Stimulated activated CD4-positive, alpha-beta T cell treated with anti-CD3 and anti-CD28 coated beads, Interleukin-4, amount 100 ng/mL, for 1 hour (primary cell): Measurements from ENCODE around the gene SERPINA1.

Experiments used
- DNase-seq: peaks from one replicate; pipeline ENCODE4 v3.0.0-alpha.2; 2020

Gene SERPINA1

GRCh38 chr14:94397289-94398181 lies 9.1 kb upstream of the SERPINA1 start:
- DNase-seq: no peak

GRCh38 chr14:94396628-94397225 lies 8.3 kb upstream of the SERPINA1 start:
- no peak for DNase-seq

GRCh38 chr14:94395888-94396574 lies 7.6 kb upstream of the SERPINA1 start:
- no peak for DNase-seq

GRCh38 chr14:94395282-94395887 lies 7.0 kb upstream of the SERPINA1 start:
- DNase-seq: no peak

- DNase-seq: no peak
Measured at GRCh38 chr14:94394581-94395207, 6.3 kb upstream of the SERPINA1 start.

- DNase-seq: no peak
Measured at GRCh38 chr14:94394025-94394493, 5.7 kb upstream of the SERPINA1 start.

GRCh38 chr14:94393474-94393873 lies 5.1 kb upstream of the SERPINA1 start:
- DNase-seq: no peak

- peak; percentile 10 for DNase-seq
Measured at GRCh38 chr14:94392510-94392935, 4.1 kb upstream of the SERPINA1 start.

- no peak for DNase-seq
Measured at GRCh38 chr14:94391281-94391975, 3.0 kb upstream of the SERPINA1 start.

- DNase-seq: no peak
Measured at GRCh38 chr14:94390372-94391086, 2.1 kb upstream of the SERPINA1 start.

GRCh38 chr14:94389731-94390371 lies 1.4 kb upstream of the SERPINA1 start:
- DNase-seq: no peak

GRCh38 chr14:94389104-94389469 lies 685 bp upstream of the SERPINA1 start:
- no peak for DNase-seq

GRCh38 chr14:94388027-94388383 lies 397 bp downstream of the SERPINA1 start:
- DNase-seq: no peak

GRCh38 chr14:94387051-94388026 lies 1.1 kb downstream of the SERPINA1 start:
- DNase-seq: no peak

- no peak for DNase-seq
Measured at GRCh38 chr14:94386085-94387031, 2.0 kb downstream of the SERPINA1 start.

GRCh38 chr14:94385553-94386057 lies 2.8 kb downstream of the SERPINA1 start:
- DNase-seq: no peak

- DNase-seq: no peak
Measured at GRCh38 chr14:94384342-94384741, 4.1 kb downstream of the SERPINA1 start.

- no peak for DNase-seq
Measured at GRCh38 chr14:94383777-94384176, 4.6 kb downstream of the SERPINA1 start.
